Right lobe of liver (tissue), 4 donors: Measurements from ENCODE around the gene CD2AP.

Experiments
- CTCF ChIP-seq, 4 donors: fragments of 200-600 bp in 3 of 4; fragments of 450-650 bp in 1 of 4; IDR thresholded peaks; one replicate each; pipeline versions ENCODE4 v1.5.1 to v1.8.0; 2016 to 2022; ENCODE audit warnings: antibody characterized with exemption in 4 of 4, mild to moderate bottlenecking in 2 of 4
- POLR2A ChIP-seq: fragments of 450-650 bp; IDR thresholded peaks from one replicate; pipeline ENCODE4 v1.6.1; 2017; ENCODE audit warnings: antibody characterized with exemption, mild to moderate bottlenecking
- donor health status: DM: no; HTN: no; CAD: no.
- donor health status: DM: no; HTN: no; CAD: no.
- donor health status: DM: no; HTN: yes; CAD: no.

GRCh38 chr6:47477497-47478232 is at the start of gene CD2AP:
- TF ChIP-seq CTCF (IDR thresholded peaks at IDR 0.05) (peak in 2 of 4 donors; percentile 4 to 18), POLR2A (peak; percentile 69)
